Neural progenitor cell (in vitro differentiated cells): ENCODE results near the gene DNM1L. TPM values are rescaled to one million over a fixed set of nuclear protein-coding genes. Genes with fewer than 3 reads are reported as not detected.

ENCODE experiments used
- DNase-seq: peaks from one replicate; pipeline ENCODE4 v3.0.0-alpha.2; 2016; ENCODE audit warnings: low spot score
- H2AFZ ChIP-seq: fragments of 200-600 bp; sonication (generic); replicated peaks from 2 replicates; pipeline ENCODE4 v1.6.1; 2016; ENCODE audit warnings: antibody characterized with exemption
- H3F3A ChIP-seq: fragments of 200-600 bp; sonication (generic); 2 replicates; pipeline ENCODE4 v1.6.1; 2016; ENCODE audit warnings: antibody characterized with exemption, low read depth
- H3K27ac ChIP-seq: fragments of 200-600 bp; sonication (generic); 2 replicates; pipeline ENCODE4 v1.5.1; 2016; ENCODE audit warnings: mild to moderate bottlenecking
- H3K27me3 ChIP-seq: fragments of 200-600 bp; sonication (generic); 2 replicates; pipeline ENCODE4 v1.6.1; 2016; ENCODE audit warnings: mild to moderate bottlenecking, moderate library complexity
- H3K36me3 ChIP-seq: fragments of 200-600 bp; sonication (generic); 2 replicates; pipeline ENCODE4 v1.5.1; 2016
- H3K4me1 ChIP-seq: fragments of 200-600 bp; sonication (generic); 2 replicates; pipeline ENCODE4 v1.6.1; 2016; ENCODE audit warnings: mixed run types
- H3K4me2 ChIP-seq: fragments of 200-600 bp; sonication (generic); 2 replicates; pipeline ENCODE4 v1.6.1; 2016
- H3K4me3 ChIP-seq: fragments of 200-600 bp; sonication (generic); 2 replicates; pipeline ENCODE4 v1.5.1; 2016
- H3K79me2 ChIP-seq: fragments of 200-600 bp; sonication (generic); 2 replicates; pipeline ENCODE4 v1.6.1; 2016; ENCODE audit warnings: low read depth
- H3K9ac ChIP-seq: fragments of 200-600 bp; sonication (generic); 2 replicates; pipeline ENCODE4 v1.6.1; 2016
- H3K9me3 ChIP-seq: fragments of 200-600 bp; sonication (generic); 2 replicates; pipeline ENCODE4 v1.5.1; 2016; ENCODE audit warnings: low read depth
- H4K20me1 ChIP-seq: fragments of 200-600 bp; sonication (generic); 2 replicates; pipeline ENCODE4 v1.6.1; 2016; ENCODE audit warnings: low read depth
- H3K27ac Mint-ChIP-seq: 3 replicates; pipeline ENCODE4 v1.8.0; 2021; ENCODE audit warnings: mixed read lengths
- H3K27me3 Mint-ChIP-seq: 2 replicates; pipeline ENCODE4 v1.8.0; 2022; ENCODE audit warnings: low read depth, mild to moderate bottlenecking, inconsistent platforms, moderate library complexity, mixed read lengths; ENCODE audit not compliant: insufficient read depth
- H3K36me3 Mint-ChIP-seq: 3 replicates; pipeline ENCODE4 v1.8.0; 2021; ENCODE audit warnings: mixed read lengths
- H3K4me1 Mint-ChIP-seq: 3 replicates; pipeline ENCODE4 v1.8.0; 2021; ENCODE audit warnings: mixed read lengths
- H3K4me3 Mint-ChIP-seq: 3 replicates; pipeline ENCODE4 v1.8.0; 2021; ENCODE audit warnings: mild to moderate bottlenecking, moderate library complexity, mixed read lengths
- H3K9me3 Mint-ChIP-seq: 3 replicates; pipeline ENCODE4 v1.8.0; 2020; ENCODE audit warnings: mixed read lengths
- CTCF ChIP-seq: fragments of 200-600 bp; sonication (generic); IDR thresholded peaks from 2 replicates; pipeline ENCODE4 v1.5.1; 2017; ENCODE audit warnings: antibody characterized with exemption, mild to moderate bottlenecking
- EZH2 ChIP-seq: fragments of 200-600 bp; sonication (generic); IDR thresholded peaks from 2 replicates; pipeline ENCODE4 v1.6.1; 2017; ENCODE audit warnings: antibody characterized with exemption, mild to moderate bottlenecking, moderate library complexity
- EZH2phosphoT487 ChIP-seq: fragments of 200-600 bp; sonication (generic); IDR thresholded peaks from 2 replicates; pipeline ENCODE4 v1.6.1; 2017; ENCODE audit warnings: antibody characterized with exemption
- total RNA-seq: library from RNA; depleted of rRNA; stranded (reverse); fragments of >200 nt; gene quantifications from 2 replicates; pipeline ENCODE4 v1.2.3, GENCODE V29; 2015; ENCODE audit warnings: low replicate concordance

The DNM1L gene
- total RNA-seq, 1 donor from 2014 or later: 133 TPM

- peak overlapping the region; percentile 91 for H3K4me3 ChIP-seq
- peaks cover 2% of the 10 kb centered on the region for H3K27me3 Mint-ChIP-seq
- H3K4me1 Mint-ChIP-seq: peaks cover 17% of the 10 kb centered on the region
- H3K9ac ChIP-seq: peak overlapping the region; percentile 86
- peak overlapping the region; percentile 95 for H2AFZ ChIP-seq
- H3K36me3 ChIP-seq: peaks cover 14% of the 10 kb centered on the region
- no peaks in the 10 kb centered on the region for H3K9me3 Mint-ChIP-seq
- no peaks in the 10 kb centered on the region for H3K27me3 ChIP-seq
- H3K4me3 Mint-ChIP-seq: peak overlapping the region; percentile 84
- H3K4me2 ChIP-seq: peak overlapping the region; percentile 96
- peaks cover 3% of the 10 kb centered on the region for H4K20me1 ChIP-seq
- peaks cover 24% of the 10 kb centered on the region for H3F3A ChIP-seq
- TF ChIP-seq EZH2 (no peak), CTCF (peak; percentile 84)
- peak; percentile 85 for DNase-seq
- peaks cover 17% of the 10 kb centered on the region for H3K4me1 ChIP-seq
- peaks cover 15% of the 10 kb centered on the region for H3K36me3 Mint-ChIP-seq
- H3K27ac ChIP-seq: peak overlapping the region; percentile 72
- H3K9me3 ChIP-seq: no peaks in the 10 kb centered on the region
- peak overlapping the region; percentile 87 for H3K27ac Mint-ChIP-seq
- H3K79me2 ChIP-seq: peaks cover 30% of the 10 kb centered on the region
These were observed 76.1 kb downstream of the DNM1L start for GRCh38 chr12:32755051-32755653.

- peak within 1 kb of the TSS; percentile 72 for H3K27ac ChIP-seq
- H3K4me3 Mint-ChIP-seq: peak within 1 kb of the TSS; percentile 84
- peak within 1 kb of the TSS; percentile 86 for H3K9ac ChIP-seq
- peaks cover 3% of the 10 kb centered on the region for H4K20me1 ChIP-seq
- peak; percentile 97 for DNase-seq
- peaks cover 17% of the 10 kb centered on the region for H3K4me1 Mint-ChIP-seq
- no peak for TF ChIP-seq EZH2phosphoT487
- peak; percentile 97 for TF ChIP-seq CTCF
- H3K27me3 ChIP-seq: no peaks in the 10 kb centered on the region
- H3K27me3 Mint-ChIP-seq: peaks cover 2% of the 10 kb centered on the region
- H2AFZ ChIP-seq: peak within 1 kb of the TSS; percentile 95
- no peaks in the 10 kb centered on the region for H3K9me3 ChIP-seq
- peaks cover 10% of the 10 kb centered on the region for H3K36me3 Mint-ChIP-seq
- H3K4me2 ChIP-seq: peak within 1 kb of the TSS; percentile 96
- peaks cover 24% of the 10 kb centered on the region for H3F3A ChIP-seq
- peak within 1 kb of the TSS; percentile 91 for H3K4me3 ChIP-seq
- H3K9me3 Mint-ChIP-seq: no peaks in the 10 kb centered on the region
- H3K27ac Mint-ChIP-seq: peak within 1 kb of the TSS; percentile 87
- H3K79me2 ChIP-seq: peaks cover 30% of the 10 kb centered on the region
- peaks cover 7% of the 10 kb centered on the region for H3K36me3 ChIP-seq
- peaks cover 17% of the 10 kb centered on the region for H3K4me1 ChIP-seq
These were observed 76.8 kb downstream of the DNM1L start, which contains the start of gene YARS2 for GRCh38 chr12:32755654-32756475. Gene YARS2 (minus strand): TSS chr12:32755897. CDS start chr12:32755874, 23 bp downstream.

DNA sequence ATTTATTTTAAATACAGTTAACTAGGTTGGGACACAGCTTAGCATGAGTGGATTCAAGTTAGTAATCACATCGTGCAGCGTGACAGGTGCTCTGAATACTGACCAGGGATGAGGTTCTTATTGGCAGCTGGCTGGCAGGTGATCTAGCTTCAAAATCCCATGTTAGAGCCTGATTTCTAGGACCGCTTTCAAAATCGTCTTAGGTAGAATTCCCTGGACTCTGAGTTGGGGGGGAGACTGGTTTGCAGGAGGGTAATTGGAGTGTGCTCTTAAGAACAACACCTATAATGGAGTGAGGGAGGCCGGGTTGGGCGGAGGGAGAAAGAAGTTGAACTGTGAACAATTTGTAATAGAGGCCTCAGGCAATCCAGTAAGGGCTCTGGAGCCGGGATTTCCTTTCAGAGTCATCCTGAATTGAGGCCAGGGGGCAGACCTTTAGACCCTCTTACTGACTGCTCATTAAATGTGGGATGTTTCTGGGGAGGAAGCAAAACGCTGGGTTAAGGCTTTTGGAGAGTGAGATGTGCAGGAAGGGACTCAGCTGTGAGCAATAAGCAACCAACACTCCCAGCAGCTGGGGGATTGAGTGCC lies 77.5 kb downstream of the DNM1L start:
- Histone ChIP-seq H3K4me2 (peak overlapping the region; percentile 96), H3K36me3 (peaks cover 7% of the 10 kb centered on the region), H2AFZ (peak overlapping the region; percentile 78), H4K20me1 (peaks cover 3% of the 10 kb centered on the region), H3K4me1 (peaks cover 17% of the 10 kb centered on the region), H3K4me3 (peak overlapping the region; percentile 91), H3K27ac (no peak overlapping the region), H3K27me3 (no peaks in the 10 kb centered on the region), H3K79me2 (peaks cover 30% of the 10 kb centered on the region), H3K9me3 (no peaks in the 10 kb centered on the region), H3F3A (peaks cover 19% of the 10 kb centered on the region), H3K9ac (no peak overlapping the region)
- peaks cover 17% of the 10 kb centered on the region for H3K4me1 Mint-ChIP-seq
- DNase-seq: peak; percentile 40
- peaks cover 10% of the 10 kb centered on the region for H3K36me3 Mint-ChIP-seq
- peak overlapping the region; percentile 84 for H3K4me3 Mint-ChIP-seq
- H3K27ac Mint-ChIP-seq: peak overlapping the region; percentile 38
- peaks cover 2% of the 10 kb centered on the region for H3K27me3 Mint-ChIP-seq
- H3K9me3 Mint-ChIP-seq: no peaks in the 10 kb centered on the region
- TF ChIP-seq EZH2 (no peak), EZH2phosphoT487 (no peak), CTCF (no peak)
